ENCODE data around the gene IGFBP7.

GRCh38 chr4:56995525-56995924 lies 114.7 kb downstream of the IGFBP7 start:
- TF ChIP-seq CTCF (conservative IDR thresholded peaks at IDR 0.05 in 1 of 2, IDR thresholded peaks at IDR 0.05 in 1 of 2; ENCODE audit: low read depth in 1 of 2, low read length in 2 of 2) (no peak), EZH2 (IDR thresholded peaks at IDR 0.05; ENCODE audit: low read length, missing control alignments) (no peak)
